GM10847 (cell line): ENCODE data around the gene MARCHF2.

ENCODE experiments used
- POLR2A ChIP-seq: IDR thresholded peaks from 2 replicates; pipeline ENCODE4 v1.6.1; 2011; ENCODE audit not compliant: insufficient read length; ENCODE audit errors: extremely low read depth

The MARCHF2 gene

GRCh38 chr19:8412783-8413628, at the start of gene MARCHF2:
Gene MARCHF2 (plus strand): TSS chr19:8413305. CDS start chr19:8421841, 8,536 bp downstream.
- no peak for TF ChIP-seq POLR2A

- TF ChIP-seq POLR2A, result no peak
Measured at GRCh38 chr19:8363803-8364771, 49.0 kb upstream of the MARCHF2 start, which contains the start of gene ANGPTL4. Gene ANGPTL4 (plus strand): TSS chr19:8364155. CDS start chr19:8364322, 167 bp downstream.

- TF ChIP-seq POLR2A, result no peak
Measured at GRCh38 chr19:8366121-8366581, 47.0 kb upstream of the MARCHF2 start.

GRCh38 chr19:8366961-8367326, 46.2 kb upstream of the MARCHF2 start:
- no peak for TF ChIP-seq POLR2A

GRCh38 chr19:8367327-8368001, 45.6 kb upstream of the MARCHF2 start:
- no peak for TF ChIP-seq POLR2A

- no peak for TF ChIP-seq POLR2A
Measured at GRCh38 chr19:8370176-8371010, 42.7 kb upstream of the MARCHF2 start.

- no peak for TF ChIP-seq POLR2A
Measured at GRCh38 chr19:8371011-8371804, 41.9 kb upstream of the MARCHF2 start.

GRCh38 chr19:8373867-8374813, 39.0 kb upstream of the MARCHF2 start:
- TF ChIP-seq POLR2A, result no peak

GRCh38 chr19:8377598-8377997, 35.5 kb upstream of the MARCHF2 start:
- no peak for TF ChIP-seq POLR2A

GRCh38 chr19:8386990-8387389, 26.1 kb upstream of the MARCHF2 start:
- TF ChIP-seq POLR2A, result no peak

- no peak for TF ChIP-seq POLR2A
Measured at GRCh38 chr19:8387688-8388611, 25.2 kb upstream of the MARCHF2 start.
